IMR-90 (cell line): ENCODE data around the gene KRT10. TPM values are rescaled to one million over a fixed set of nuclear protein-coding genes. Genes with fewer than 3 reads are reported as not detected.

Experiments used
- ATAC-seq: fragments of 200-7000 bp; cut with Tn5 transposase; 2 replicates; pipeline ENCODE4 v1.9.1; 2020; ENCODE audit warnings: low read depth, mild to moderate bottlenecking, moderate library complexity
- BruUV-seq: library from RNA; stranded (reverse); fragments of 400-500 nt; replicated peaks from 2 replicates; lab custom pipeline; 2021; lab: Mats Ljungman, UMichigan
- CTCF ChIA-PET: fragments of 300-600 bp; formaldehyde crosslinking; extraction: SDS; loops from one replicate; lab custom pipeline; 2021; ENCODE audit warnings: antibody characterized with exemption; lab: Yijun Ruan, JAX
- POLR2A ChIA-PET: fragments of 300-600 bp; sonication (Branson Sonifier 250); formaldehyde crosslinking; loops from one replicate; lab custom pipeline; 2022; ENCODE audit warnings: antibody characterized with exemption; ENCODE audit not compliant: unreplicated experiment; lab: Charles Lee
- DNase-seq: peaks from one replicate; pipeline ENCODE4 v3.0.0; 2013
- H2AFZ ChIP-seq: replicated peaks from 2 replicates; pipeline ENCODE3; 2013; ENCODE audit warnings: low read length, mild to moderate bottlenecking; ENCODE audit not compliant: poor library complexity
- H2AK5ac ChIP-seq: 2 replicates; pipeline ENCODE4 v1.6.1; 2013; ENCODE audit warnings: low read depth, low read length, inconsistent platforms
- H2AK9ac ChIP-seq: replicated peaks from 2 replicates; pipeline ENCODE3; 2013; ENCODE audit warnings: mild to moderate bottlenecking, low read depth, low read length, moderate library complexity; ENCODE audit not compliant: poor library complexity
- H2BK120ac ChIP-seq: 2 replicates; pipeline ENCODE4 v1.6.1; 2013; ENCODE audit warnings: low read depth, low read length, inconsistent platforms
- H2BK15ac ChIP-seq: 3 replicates; pipeline ENCODE4 v1.6.1; 2013; ENCODE audit warnings: low read depth, low read length, inconsistent platforms
- H2BK20ac ChIP-seq: 2 replicates; pipeline ENCODE4 v1.6.1; 2013; ENCODE audit warnings: low read depth, mild to moderate bottlenecking, inconsistent platforms, low read length, moderate library complexity
- H2BK5ac ChIP-seq: 2 replicates; pipeline ENCODE4 v1.6.1; 2013; ENCODE audit warnings: mild to moderate bottlenecking, low read depth, low read length, inconsistent platforms; ENCODE audit not compliant: poor library complexity, severe bottlenecking
- H3K14ac ChIP-seq: replicated peaks from 2 replicates; pipeline ENCODE4 v1.6.1; 2013; ENCODE audit warnings: low read depth, low read length, inconsistent platforms
- H3K18ac ChIP-seq: 2 replicates; pipeline ENCODE4 v1.6.1; 2013; ENCODE audit warnings: low read depth, low read length, control low read depth
- H3K23ac ChIP-seq: 2 replicates; pipeline ENCODE4 v1.6.1; 2013; ENCODE audit warnings: low read depth, low read length, inconsistent platforms
- H3K27ac ChIP-seq: 2 replicates; pipeline ENCODE4 v1.5.1; 2013; ENCODE audit warnings: mild to moderate bottlenecking, control low read depth, low read length; ENCODE audit not compliant: insufficient read depth
- H3K27me3 ChIP-seq: 2 replicates; pipeline ENCODE4 v1.6.1; 2013; ENCODE audit warnings: low read length; ENCODE audit not compliant: control insufficient read depth, insufficient read depth
- H3K36me3 ChIP-seq: 2 replicates; pipeline ENCODE4 v1.6.1; 2013; ENCODE audit warnings: low read length, mixed read lengths; ENCODE audit not compliant: control insufficient read depth, insufficient read depth
- H3K4ac ChIP-seq: 2 replicates; pipeline ENCODE4 v1.6.1; 2013; ENCODE audit warnings: low read depth, low read length, inconsistent platforms
- H3K4me1 ChIP-seq: 2 replicates; pipeline ENCODE4 v1.6.1; 2013; ENCODE audit warnings: low read length, mixed read lengths; ENCODE audit not compliant: control insufficient read depth, insufficient read depth
- H3K4me2 ChIP-seq: 2 replicates; pipeline ENCODE4 v1.6.1; 2013; ENCODE audit warnings: low read depth, mild to moderate bottlenecking, control low read depth, low read length, moderate library complexity
- H3K4me3 ChIP-seq: 2 replicates; pipeline ENCODE4 v1.5.1; 2013; ENCODE audit warnings: low read depth, mild to moderate bottlenecking, control low read depth, low read length, moderate library complexity; ENCODE audit not compliant: insufficient read depth
- H3K56ac ChIP-seq: 2 replicates; pipeline ENCODE4 v1.6.1; 2013; ENCODE audit warnings: low read length, inconsistent platforms; ENCODE audit not compliant: insufficient read depth; ENCODE audit errors: extremely low read depth
- H3K79me1 ChIP-seq, 2 experiments: 2 replicates each; pipeline ENCODE4 v1.6.1; 2013; ENCODE audit warnings: low read length in 2 of 2, inconsistent platforms in 1 of 2, low read depth in 1 of 2
- H3K9ac ChIP-seq: 2 replicates; pipeline ENCODE4 v1.6.1; 2013; ENCODE audit warnings: low read depth, low read length, control low read depth
- H3K9me1 ChIP-seq: 2 replicates; pipeline ENCODE4 v1.6.1; 2013; ENCODE audit warnings: low read length, inconsistent platforms; ENCODE audit not compliant: insufficient read depth
- H3K9me3 ChIP-seq: 2 replicates; pipeline ENCODE4 v1.6.1; 2013; ENCODE audit warnings: low read length; ENCODE audit not compliant: control insufficient read depth, insufficient read depth
- H4K20me1 ChIP-seq: 2 replicates; pipeline ENCODE4 v1.6.1; 2013; ENCODE audit warnings: low read length, inconsistent platforms; ENCODE audit not compliant: insufficient read depth
- H4K5ac ChIP-seq: 2 replicates; pipeline ENCODE4 v1.6.1; 2013; ENCODE audit warnings: mild to moderate bottlenecking, low read depth, low read length, control low read depth
- H4K8ac ChIP-seq, 2 experiments: 2 replicates each; pipeline ENCODE4 v1.6.1; 2013; ENCODE audit warnings: low read depth in 2 of 2, low read length in 2 of 2, control low read depth in 1 of 2, inconsistent platforms in 1 of 2
- H4K91ac ChIP-seq: 2 replicates; pipeline ENCODE4 v1.6.1; 2013; ENCODE audit warnings: low read depth, low read length, inconsistent platforms; ENCODE audit not compliant: insufficient read depth
- BHLHE40 ChIP-seq: fragments of 150-350 bp; IDR thresholded peaks from 2 replicates; pipeline ENCODE4 v1.6.1; 2016; ENCODE audit warnings: mild to moderate bottlenecking, low read depth, low read length
- CEBPB ChIP-seq: IDR thresholded peaks from 2 replicates; pipeline ENCODE4 v1.6.1; 2012; ENCODE audit warnings: low read depth, low read length, improper control_type of control experiment
- FOS ChIP-seq: fragments of 150-350 bp; IDR thresholded peaks from 2 replicates; pipeline ENCODE4 v1.6.1; 2016; ENCODE audit warnings: low read depth, low read length
- MAFK ChIP-seq: IDR thresholded peaks from 2 replicates; pipeline ENCODE4 v1.6.1; 2012; ENCODE audit warnings: low read depth, low read length, improper control_type of control experiment
- MAZ ChIP-seq: IDR thresholded peaks from 2 replicates; pipeline ENCODE4 v1.6.1; 2012; ENCODE audit warnings: low read depth, mild to moderate bottlenecking, low read length, improper control_type of control experiment, moderate library complexity, borderline replicate concordance
- MXI1 ChIP-seq: IDR thresholded peaks from 2 replicates; pipeline ENCODE4 v1.6.1; 2012; ENCODE audit warnings: low read depth, mild to moderate bottlenecking, low read length, moderate library complexity, borderline replicate concordance
- NFE2L2 ChIP-seq: fragments of 150-350 bp; IDR thresholded peaks from 2 replicates; pipeline ENCODE4 v1.6.1; 2016; ENCODE audit warnings: low read depth, mild to moderate bottlenecking, low read length
- POLR2A ChIP-seq: IDR thresholded peaks from 2 replicates; pipeline ENCODE4 v1.6.1; 2012; ENCODE audit warnings: mild to moderate bottlenecking, low read depth, low read length
- RAD21 ChIP-seq: IDR thresholded peaks from 2 replicates; pipeline ENCODE4 v1.6.1; 2012; ENCODE audit warnings: low read length, improper control_type of control experiment
- RCOR1 ChIP-seq: IDR thresholded peaks from 2 replicates; pipeline ENCODE4 v1.6.1; 2012; ENCODE audit warnings: mild to moderate bottlenecking, low read length, improper control_type of control experiment; ENCODE audit not compliant: insufficient replicate concordance
- RFX5 ChIP-seq: IDR thresholded peaks from 2 replicates; pipeline ENCODE4 v1.8.0; 2012; ENCODE audit warnings: low read depth, mild to moderate bottlenecking, low read length, moderate library complexity
- SMC3 ChIP-seq: fragments of 150-350 bp; IDR thresholded peaks from 2 replicates; pipeline ENCODE4 v1.6.1; 2016; ENCODE audit warnings: low read depth, mild to moderate bottlenecking, antibody characterized with exemption, low read length, moderate library complexity
- USF2 ChIP-seq: fragments of 150-350 bp; IDR thresholded peaks from 2 replicates; pipeline ENCODE4 v1.6.1; 2017; ENCODE audit warnings: mild to moderate bottlenecking, antibody characterized with exemption, low read length, low read depth
- WGBS, 2 experiments: methylation state at CpG; one replicate each; pipeline versions ENCODE4 v1.1.5 to v1.1.7; 2013; ENCODE audit warnings: missing lambda C conversion rate in 2 of 2; ENCODE audit not compliant: insufficient read length in 1 of 2; ENCODE audit errors: extremely low coverage in 2 of 2; 5-methylcytosine and 5-hydroxymethylcytosine counted together
- dilution Hi-C: fragments of 300-500 bp; cut with HindIII; formaldehyde crosslinking; loops from one replicate; pipeline ENCODE4 v1.14.3; 2018; ENCODE audit warnings: low sequenced_read_pairs; ENCODE audit not compliant: unreplicated experiment
- in situ Hi-C: fragments of 300-500 bp; cut with MboI; formaldehyde crosslinking; loops from 3 replicates; pipeline ENCODE4 v1.14.3; 2019; ENCODE audit warnings: low sequenced_read_pairs, inconsistent platforms, mixed read lengths
- intact Hi-C: fragments of 100-400 bp; cut with micrococcal nuclease; formaldehyde crosslinking; loops from 2 replicates; pipeline ENCODE4 v1.10.0; 2022
- polyA plus RNA-seq, 3 experiments: library from polyadenylated mRNA; depleted of rRNA; stranded (reverse); fragments of >200 nt; gene quantifications; 2 replicates each; pipeline ENCODE4 v1.2.3, GENCODE V29; 2012; ENCODE audit warnings: low replicate concordance in 1 of 3
- total RNA-seq: library from RNA; depleted of rRNA; stranded (reverse); fragments of >200 nt; gene quantifications from 2 replicates; pipeline ENCODE4 v1.2.3, GENCODE V29; 2012
- TF ChIP-seq, protein P1 (sequence below): conservative IDR thresholded peaks from 2 replicates; pipeline ENCODE4 v1.5.1; 2012; ENCODE audit warnings: mild to moderate bottlenecking, low read depth, low read length, improper control_type of control experiment
- TF ChIP-seq, protein P2 (sequence below): fragments of 150-350 bp; IDR thresholded peaks from 2 replicates; pipeline ENCODE4 v1.6.1; 2016; ENCODE audit warnings: low read depth, mild to moderate bottlenecking, low read length, moderate library complexity, borderline replicate concordance

Gene KRT10
- total and polyA plus RNA-seq, 2 of the 4 experiments (the other 2 are of a cell fraction) = 0.18 to 18.3 TPM

- no peak within 1 kb of the TSS for H3K14ac ChIP-seq
- intact Hi-C loops = no loop called here
Measured at GRCh38 chr17:40866838-40867237, 44.4 kb upstream of the KRT10 start, which contains the start of gene KRT12. KRT12 (minus strand) TSS chr17:40867223; CDS start chr17:40867186, 37 bp downstream.

More at GRCh38 chr17:40866838-40867237, 44.4 kb upstream of the KRT10 start, which contains the start of gene KRT12:
- H4K8ac ChIP-seq = no peak within 1 kb of the TSS
- ATAC-seq (no peak), DNase-seq (no peak)
- H3K4ac ChIP-seq = no peak within 1 kb of the TSS
- WGBS, 2 experiments = no CpG with 5 or more reads among the region's 8 CpGs
- no peak within 1 kb of the TSS for H2AFZ ChIP-seq
- H3K23ac ChIP-seq = no peak within 1 kb of the TSS
- no peaks in the 10 kb centered on the region for H4K20me1 ChIP-seq
- no peak within 1 kb of the TSS for H2BK20ac ChIP-seq
- H3K9me1 ChIP-seq = no peaks in the 10 kb centered on the region
- no peak within 1 kb of the TSS for H3K27ac ChIP-seq
- ChIA-PET CTCF (interaction anchor here (0.7 kb wide), 1 partner anchor 31 kb away, joined by 4 read pairs; no protein-coding TSS in a partner anchor), POLR2A (no interaction called here)
- no peak within 1 kb of the TSS for H2BK5ac ChIP-seq
- no peaks in the 10 kb centered on the region; the same call in 1 of the 2 replicates for H3K27me3 ChIP-seq
- TF ChIP-seq MAZ = no peak
- TF ChIP-seq FOS = no peak
- no peak for TF ChIP-seq NFE2L2
- no peak for TF ChIP-seq MXI1
- no peak for TF ChIP-seq RFX5
- no peak for TF ChIP-seq SMC3
- TF ChIP-seq RCOR1 = no peak
- TF ChIP-seq CEBPB = no peak
- TF ChIP-seq, protein P1, sequence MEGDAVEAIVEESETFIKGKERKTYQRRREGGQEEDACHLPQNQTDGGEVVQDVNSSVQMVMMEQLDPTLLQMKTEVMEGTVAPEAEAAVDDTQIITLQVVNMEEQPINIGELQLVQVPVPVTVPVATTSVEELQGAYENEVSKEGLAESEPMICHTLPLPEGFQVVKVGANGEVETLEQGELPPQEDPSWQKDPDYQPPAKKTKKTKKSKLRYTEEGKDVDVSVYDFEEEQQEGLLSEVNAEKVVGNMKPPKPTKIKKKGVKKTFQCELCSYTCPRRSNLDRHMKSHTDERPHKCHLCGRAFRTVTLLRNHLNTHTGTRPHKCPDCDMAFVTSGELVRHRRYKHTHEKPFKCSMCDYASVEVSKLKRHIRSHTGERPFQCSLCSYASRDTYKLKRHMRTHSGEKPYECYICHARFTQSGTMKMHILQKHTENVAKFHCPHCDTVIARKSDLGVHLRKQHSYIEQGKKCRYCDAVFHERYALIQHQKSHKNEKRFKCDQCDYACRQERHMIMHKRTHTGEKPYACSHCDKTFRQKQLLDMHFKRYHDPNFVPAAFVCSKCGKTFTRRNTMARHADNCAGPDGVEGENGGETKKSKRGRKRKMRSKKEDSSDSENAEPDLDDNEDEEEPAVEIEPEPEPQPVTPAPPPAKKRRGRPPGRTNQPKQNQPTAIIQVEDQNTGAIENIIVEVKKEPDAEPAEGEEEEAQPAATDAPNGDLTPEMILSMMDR = no peak
- no peak for TF ChIP-seq USF2
- TF ChIP-seq, protein P2, sequence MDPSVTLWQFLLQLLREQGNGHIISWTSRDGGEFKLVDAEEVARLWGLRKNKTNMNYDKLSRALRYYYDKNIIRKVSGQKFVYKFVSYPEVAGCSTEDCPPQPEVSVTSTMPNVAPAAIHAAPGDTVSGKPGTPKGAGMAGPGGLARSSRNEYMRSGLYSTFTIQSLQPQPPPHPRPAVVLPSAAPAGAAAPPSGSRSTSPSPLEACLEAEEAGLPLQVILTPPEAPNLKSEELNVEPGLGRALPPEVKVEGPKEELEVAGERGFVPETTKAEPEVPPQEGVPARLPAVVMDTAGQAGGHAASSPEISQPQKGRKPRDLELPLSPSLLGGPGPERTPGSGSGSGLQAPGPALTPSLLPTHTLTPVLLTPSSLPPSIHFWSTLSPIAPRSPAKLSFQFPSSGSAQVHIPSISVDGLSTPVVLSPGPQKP = no peak
- no peak for TF ChIP-seq POLR2A
- TF ChIP-seq RAD21 = no peak
- no peak for TF ChIP-seq BHLHE40
- TF ChIP-seq MAFK = no peak
- no peaks in the 10 kb centered on the region for H3K79me1 ChIP-seq
- no peaks in the 10 kb centered on the region; the same call in 1 of the 2 replicates for H3K4me1 ChIP-seq
- H2AK9ac ChIP-seq = no peak within 1 kb of the TSS
- H3K4me2 ChIP-seq = no peak within 1 kb of the TSS
- H4K5ac ChIP-seq = no peak within 1 kb of the TSS
- no peak within 1 kb of the TSS for H4K91ac ChIP-seq
- no peak within 1 kb of the TSS for H3K56ac ChIP-seq
- dilution Hi-C loops = no loop called here
- no peaks in the 10 kb centered on the region for H3K36me3 ChIP-seq
- no peak within 1 kb of the TSS for H2AK5ac ChIP-seq
- no peak within 1 kb of the TSS for H2BK120ac ChIP-seq
- in situ Hi-C loops = no loop called here
- no peak within 1 kb of the TSS for H2BK15ac ChIP-seq
- no peaks in the 10 kb centered on the region for H3K9me3 ChIP-seq
- H3K9ac ChIP-seq = no peak within 1 kb of the TSS
- no peak within 1 kb of the TSS for H3K4me3 ChIP-seq
- no TSS peak for BruUV-seq
- H3K18ac ChIP-seq = no peak within 1 kb of the TSS
